Esophagus squamous epithelium (tissue), 4 donors: Measurements from ENCODE around the gene SRBD1.

Source experiments
- CTCF ChIP-seq, 6 experiments: fragments of 450-650 bp in 4 of 6; fragments of 200-600 bp in 2 of 6; sonication (generic) in 2 of 6; IDR thresholded peaks; one replicate each; pipeline ENCODE4 v1.5.1; 2016 to 2019; ENCODE audit warnings: antibody characterized with exemption in 6 of 6, mild to moderate bottlenecking in 4 of 6, moderate library complexity in 4 of 6
- POLR2A ChIP-seq, 4 donors: fragments of 450-650 bp; IDR thresholded peaks; one replicate each; pipeline ENCODE4 v1.6.1; 2017; ENCODE audit warnings: antibody characterized with exemption in 4 of 4, mild to moderate bottlenecking in 4 of 4, moderate library complexity in 3 of 4

GRCh38 chr2:45617496-45617895, 6.4 kb upstream of the SRBD1 start:
- TF ChIP-seq CTCF (IDR thresholded peaks at IDR 0.05) (no peak), POLR2A (IDR thresholded peaks at IDR 0.05) (no peak)
